H1 (cell line): ENCODE measurements around the gene PRPF6. TPM values are rescaled to one million over a fixed set of nuclear protein-coding genes. Genes with fewer than 3 reads are reported as not detected.
A peak's percentile ranks its signal among the peaks of the same experiment; 100 is the strongest.

Source experiments
- CTCF ChIA-PET: fragments of 300-600 bp; sonication (Branson Sonifier 250); formaldehyde crosslinking; loops from one replicate; lab custom pipeline; 2021; ENCODE audit not compliant: partially characterized antibody; lab: Charles Lee
- POLR2A ChIA-PET: fragments of 300-600 bp; sonication (Branson Sonifier 250); formaldehyde crosslinking; loops from one replicate; lab custom pipeline; 2021; ENCODE audit warnings: inconsistent platforms; ENCODE audit not compliant: partially characterized antibody; lab: Charles Lee
- DNase-seq, 2 experiments: peaks; one replicate each; pipeline versions ENCODE4 v3.0.0 to v3.0.0-alpha.2; 2010 to 2022; ENCODE audit warnings: low spot score in 2 of 2, low read depth in 1 of 2, mixed read lengths in 1 of 2
- FAIRE-seq: peaks from 2 replicates; lab custom pipeline; 2011; peaks lifted over from hg19 to GRCh38; lab: Jason Lieb, UNC
- H2AFZ ChIP-seq: 2 replicates; pipeline ENCODE4 v1.8.1; 2012; ENCODE audit warnings: low read length, inconsistent platforms
- H2AK5ac ChIP-seq: 2 replicates; pipeline ENCODE4 v1.6.1; 2013; ENCODE audit warnings: low read depth, low read length
- H2BK120ac ChIP-seq: replicated peaks from 2 replicates; pipeline ENCODE3; 2013; ENCODE audit warnings: low read depth, low read length, inconsistent platforms
- H2BK12ac ChIP-seq: 2 replicates; pipeline ENCODE4 v1.6.1; 2013; ENCODE audit warnings: low read depth, low read length
- H2BK15ac ChIP-seq: 2 replicates; pipeline ENCODE4 v1.6.1; 2013; ENCODE audit warnings: low read length
- H2BK20ac ChIP-seq: 2 replicates; pipeline ENCODE4 v1.6.1; 2013; ENCODE audit warnings: low read length
- H2BK5ac ChIP-seq: 2 replicates; pipeline ENCODE4 v1.6.1; 2013; ENCODE audit warnings: low read depth, low read length
- H3K14ac ChIP-seq: 2 replicates; pipeline ENCODE4 v1.6.1; 2013; ENCODE audit warnings: inconsistent platforms; ENCODE audit not compliant: insufficient read length
- H3K18ac ChIP-seq: 2 replicates; pipeline ENCODE4 v1.6.1; 2013; ENCODE audit warnings: low read length; ENCODE audit errors: extremely low read depth
- H3K23ac ChIP-seq: 2 replicates; pipeline ENCODE4 v1.6.1; 2013; ENCODE audit warnings: inconsistent platforms; ENCODE audit not compliant: insufficient read length
- H3K23me2 ChIP-seq: 2 replicates; pipeline ENCODE4 v1.6.1; 2013; ENCODE audit warnings: low read depth, low read length
- H3K27ac ChIP-seq: 2 replicates; pipeline ENCODE4 v1.6.1; 2011; ENCODE audit warnings: low read depth, low read length, inconsistent platforms
- H3K27me3 ChIP-seq, 4 experiments: replicated peaks in 1 of 4; 1 replicate in 1 of 4; 2 replicates in 3 of 4; pipeline versions ENCODE4 v1.6.1 to v1.8.1; 2011 to 2013; ENCODE audit warnings: low read length in 3 of 4, mild to moderate bottlenecking in 3 of 4, inconsistent platforms in 2 of 4, mixed read lengths in 2 of 4, moderate library complexity in 1 of 4; ENCODE audit not compliant: control insufficient read depth in 3 of 4, insufficient read depth in 3 of 4; ENCODE audit errors: extremely low read depth in 1 of 4
- H3K36me3 ChIP-seq, 4 experiments: 2 replicates each; pipeline versions ENCODE4 v1.6.1 to v1.8.1; 2011 to 2013; ENCODE audit warnings: mild to moderate bottlenecking in 4 of 4, low read length in 3 of 4, moderate library complexity in 2 of 4, control low read depth in 1 of 4, inconsistent platforms in 1 of 4; ENCODE audit not compliant: insufficient read depth in 4 of 4, control insufficient read depth in 2 of 4
- H3K4ac ChIP-seq: replicated peaks from 2 replicates; pipeline ENCODE3; 2013; ENCODE audit warnings: low read length, low read depth, mixed read lengths, inconsistent platforms; ENCODE audit not compliant: insufficient read length
- H3K4me1 ChIP-seq, 4 experiments: replicated peaks in 1 of 4; 1 replicate in 1 of 4; 2 replicates in 3 of 4; pipeline versions ENCODE4 v1.6.1 to v1.8.1; 2011 to 2013; ENCODE audit warnings: low read length in 3 of 4, inconsistent platforms in 2 of 4, mixed read lengths in 1 of 4; ENCODE audit not compliant: insufficient read depth in 4 of 4, control insufficient read depth in 3 of 4
- H3K4me2 ChIP-seq, 2 experiments: 2 replicates each; pipeline versions ENCODE4 v1.6.1 to v1.8.1; 2011 to 2013; ENCODE audit warnings: low read depth in 2 of 2, low read length in 2 of 2, control low read depth in 1 of 2, inconsistent platforms in 1 of 2, mild to moderate bottlenecking in 1 of 2; ENCODE audit not compliant: insufficient read depth in 1 of 2
- H3K4me3 ChIP-seq, 4 experiments: fragments of 200-600, 300-600 bp in 1 of 4; sonication (generic), shearing (Covaris generic), sonication (Bioruptor Twin) in 1 of 4; 2 replicates each; pipeline versions ENCODE4 v1.5.1 to v1.8.1; 2011 to 2016; ENCODE audit warnings: low read length in 4 of 4, low read depth in 3 of 4, control low read depth in 2 of 4, inconsistent platforms in 2 of 4, mild to moderate bottlenecking in 2 of 4, mixed read lengths in 1 of 4, moderate library complexity in 1 of 4; ENCODE audit not compliant: insufficient read depth in 2 of 4; ENCODE audit errors: extremely low read depth in 1 of 4
- H3K56ac ChIP-seq: replicated peaks from 2 replicates; pipeline ENCODE3; 2013; ENCODE audit warnings: low read depth, mild to moderate bottlenecking, mixed read lengths, low read length, inconsistent platforms; ENCODE audit not compliant: insufficient read length
- H3K79me1 ChIP-seq: 2 replicates; pipeline ENCODE4 v1.6.1; 2013; ENCODE audit warnings: low read depth, low read length, control low read depth
- H3K79me2 ChIP-seq, 2 experiments: 2 replicates each; pipeline versions ENCODE4 v1.6.1 to v1.8.1; 2012 to 2013; ENCODE audit warnings: low read length in 2 of 2, mild to moderate bottlenecking in 2 of 2, inconsistent platforms in 1 of 2; ENCODE audit not compliant: insufficient read depth in 2 of 2, control insufficient read depth in 1 of 2
- H3K9ac ChIP-seq, 4 experiments: replicated peaks in 1 of 4; 1 replicate in 1 of 4; 2 replicates in 3 of 4; pipeline versions ENCODE4 v1.6.1 to v1.8.1; 2011 to 2013; ENCODE audit warnings: low read depth in 3 of 4, low read length in 3 of 4, control low read depth in 2 of 4, mild to moderate bottlenecking in 2 of 4, moderate library complexity in 2 of 4, inconsistent platforms in 1 of 4; ENCODE audit errors: extremely low read depth in 1 of 4
- H3K9me3 ChIP-seq, 2 experiments: 2 replicates each; pipeline versions ENCODE4 v1.6.1 to v1.8.1; 2012 to 2013; ENCODE audit warnings: mild to moderate bottlenecking in 2 of 2, moderate library complexity in 2 of 2, control low read depth in 1 of 2, inconsistent platforms in 1 of 2, low read depth in 1 of 2, low read length in 1 of 2, mixed read lengths in 1 of 2; ENCODE audit not compliant: insufficient read depth in 2 of 2
- H4K20me1 ChIP-seq, 2 experiments: replicated peaks in 1 of 2; 2 replicates each; pipeline versions ENCODE3 to v1.8.1; 2011 to 2013; ENCODE audit warnings: inconsistent platforms in 2 of 2, low read length in 2 of 2, mild to moderate bottlenecking in 1 of 2; ENCODE audit not compliant: insufficient read depth in 2 of 2, control insufficient read depth in 1 of 2
- H4K5ac ChIP-seq: 2 replicates; pipeline ENCODE4 v1.6.1; 2013; ENCODE audit warnings: low read length, low read depth, mixed read lengths, inconsistent platforms; ENCODE audit not compliant: insufficient read length
- H4K8ac ChIP-seq: 2 replicates; pipeline ENCODE4 v1.8.0; 2013; ENCODE audit warnings: mild to moderate bottlenecking, moderate library complexity, low read length, inconsistent platforms; ENCODE audit not compliant: insufficient read depth; ENCODE audit errors: extremely low read depth
- H4K91ac ChIP-seq: replicated peaks from 2 replicates; pipeline ENCODE3; 2013; ENCODE audit warnings: low read length, mixed read lengths, inconsistent platforms; ENCODE audit not compliant: insufficient read length
- CTCF ChIP-seq, 3 experiments: IDR thresholded peaks; 1 replicate in 2 of 3; 2 replicates in 1 of 3; pipeline versions ENCODE4 v1.5.1 to v1.6.1; 2011; ENCODE audit warnings: low read length in 3 of 3, mild to moderate bottlenecking in 3 of 3, inconsistent platforms in 2 of 3, low read depth in 1 of 3, moderate library complexity in 1 of 3; ENCODE audit not compliant: insufficient read depth in 1 of 3; ENCODE audit errors: control extremely low read depth in 1 of 3
- HDAC2 ChIP-seq, 2 experiments: fragments of 300-600 bp in 1 of 2; sonication (generic) in 1 of 2; IDR thresholded peaks; 2 replicates each; pipeline ENCODE4 v1.6.1; 2011 to 2012; ENCODE audit warnings: low read depth in 2 of 2, low read length in 2 of 2, mild to moderate bottlenecking in 2 of 2, moderate library complexity in 2 of 2, borderline replicate concordance in 1 of 2, inconsistent platforms in 1 of 2
- WGBS, 2 experiments: shearing (Covaris generic) in 1 of 2; methylation state at CpG; one replicate each; pipeline versions ENCODE4 v1.1.6 to v1.1.7; 2013 to 2015; ENCODE audit warnings: low lambda C conversion rate in 2 of 2, mixed read lengths in 2 of 2, inconsistent platforms in 1 of 2, low coverage in 1 of 2, missing lambda C conversion rate in 1 of 2; ENCODE audit not compliant: insufficient replicate concordance in 2 of 2, insufficient coverage in 1 of 2, insufficient read length in 1 of 2; ENCODE audit errors: extremely low coverage in 1 of 2, missing lambda C conversion rate in 1 of 2; 5-methylcytosine and 5-hydroxymethylcytosine counted together
- polyA plus RNA-seq, 7 experiments: library from polyadenylated mRNA; depleted of rRNA in 3 of 7; stranded (reverse) in 5 of 7; unstranded in 2 of 7; fragments of >200 nt in 5 of 7; fragments of 200-250 nt in 2 of 7; gene quantifications; 1 replicate in 5 of 7; 2 replicates in 1 of 7; 4 replicates in 1 of 7; pipeline versions ENCODE4 v1.2.1 to v1.2.3, GENCODE V29; 2011 to 2013; ENCODE audit warnings: missing spikeins in 2 of 7, mixed read lengths in 2 of 7
- total RNA-seq: library from RNA; stranded (reverse); fragmentation: NEBNext Ultra II Directional; extraction: Animal tissue kit (Norgen Biotek cat#: 25700); gene quantifications from 2 replicates; pipeline ENCODE4 v1.2.1, GENCODE V29; 2021

The PRPF6 gene
- total and polyA plus RNA-seq, 2 of the 8 experiments (the other 6 are each of a cell fraction or from before 2014, with no cell fraction given): 27.9 to 76.9 TPM

- Histone ChIP-seq H3K9me3 (no peaks in the 10 kb centered on the region), H4K20me1 (peaks cover 2 to 12% of the 10 kb centered on the region in 2 experiments), H3K79me1 (peaks cover 4% of the 10 kb centered on the region; the same call in 1 of the 2 replicates), H3K9ac (peak within 1 kb of the TSS in 2 of 4 experiments; percentile 38 to 66; a peak in 2 of 7 replicates), H3K23me2 (peaks cover 14% of the 10 kb centered on the region), H3K4me1 (peaks cover 4 to 24% (median 12%) of the 10 kb centered on the region in 4 experiments; a peak in 6 of 7 replicates), H2BK12ac (peak within 1 kb of the TSS; percentile 52; the same call in 1 of the 2 replicates), H2AK5ac (peak within 1 kb of the TSS; percentile 70; the same call in 1 of the 2 replicates), H3K14ac (no peak within 1 kb of the TSS), H3K18ac (peak within 1 kb of the TSS; percentile 52), H3K4me2 (peak within 1 kb of the TSS; percentile 62 to 92), H2AFZ (peak within 1 kb of the TSS; percentile 80), H2BK5ac (no peak within 1 kb of the TSS), H3K36me3 (peaks cover 2 to 8% (median 4%) of the 10 kb centered on the region in 4 experiments; a peak in 6 of 8 replicates), H4K5ac (peak within 1 kb of the TSS; percentile 42), H3K4ac (peak within 1 kb of the TSS; percentile 96), H4K91ac (peak within 1 kb of the TSS; percentile 99), H4K8ac (peak within 1 kb of the TSS; percentile 76), H3K27me3 (peaks cover 0 to 9% (median 2%) of the 10 kb centered on the region in 4 experiments; a peak in 3 of 7 replicates), H3K79me2 (peaks cover 0 to 20% of the 10 kb centered on the region in 2 experiments; a peak in 3 of 4 replicates), H2BK15ac (peak within 1 kb of the TSS; percentile 34; the same call in 1 of the 2 replicates), H3K56ac (peak within 1 kb of the TSS; percentile 52), H3K23ac (no peak within 1 kb of the TSS), H3K4me3 (peak within 1 kb of the TSS; percentile 57 to 89 (median 74)), H3K27ac (no peak within 1 kb of the TSS), H2BK120ac (peak within 1 kb of the TSS; percentile 72), H2BK20ac (peak within 1 kb of the TSS; percentile 3; the same call in 1 of the 2 replicates)
- ChIA-PET CTCF (interaction anchor here (0.9 to 2.0 kb wide), 27 partner anchors 17 to 457 kb away, joined by 3 to 17 read pairs (median 5); partner anchors contain the start of genes C20orf204, LKAAEAR1, TCEA2 and TPD52L2), POLR2A (interaction anchor here (0.9 to 1.9 kb wide), 11 partner anchors 18 to 242 kb away, joined by 3 to 13 read pairs (median 4); partner anchors contain the start of gene TPD52L2)
- FAIRE-seq (no peak), DNase-seq (peak in 1 of 2 experiments; percentile 66)
- WGBS, 2 experiments: 11% methylated on average over 15 of the region's 52 CpGs; no CpG with 5 or more reads in 1 of the 2 experiments
- TF ChIP-seq HDAC2 (IDR thresholded peaks at IDR 0.05; ENCODE audit: borderline replicate concordance in 1 of 2, low read depth in 2 of 2, low read length in 2 of 2) (no peak; a peak in 1 of 4 replicates), CTCF (IDR thresholded peaks at IDR 0.05; ENCODE audit: control extremely low read depth in 1 of 3, insufficient read depth in 1 of 3, low read depth in 1 of 3, low read length in 3 of 3) (peak; percentile 15 to 44 (median 30); a peak in 3 of 4 replicates)
These were observed 1.2 kb upstream of the PRPF6 start, which contains the start of gene SAMD10 for GRCh38 chr20:63979557-63980316. SAMD10 (minus strand) TSS chr20:63979642; CDS start chr20:63979467, 175 bp downstream.
